Caco-2 (cell line): ENCODE measurements around the gene SASH3. TPM values are rescaled to one million over a fixed set of nuclear protein-coding genes. Genes with fewer than 3 reads are reported as not detected.
A peak's percentile ranks its signal among the peaks of the same experiment; 100 is the strongest.

Source experiments
- BruUV-seq: library from RNA; stranded (reverse); fragments of 400-500 nt; replicated peaks from 2 replicates; lab custom pipeline; 2021; lab: Mats Ljungman, UMichigan
- CTCF ChIA-PET: fragments of 300-600 bp; sonication (Branson Sonifier 250); formaldehyde crosslinking; loops from one replicate; lab custom pipeline; 2022; ENCODE audit warnings: antibody characterized with exemption; lab: Charles Lee
- POLR2A ChIA-PET: fragments of 300-600 bp; sonication (Branson Sonifier 250); formaldehyde crosslinking; loops from one replicate; lab custom pipeline; 2022; ENCODE audit warnings: antibody characterized with exemption; lab: Charles Lee
- DNase-seq, 2 experiments: peaks; one replicate each; pipeline versions ENCODE4 v3.0.0 to v3.0.0-alpha.2; 2020 to 2022
- H3K27me3 ChIP-seq: replicated peaks from 2 replicates; pipeline ENCODE4 v1.6.0; 2011; ENCODE audit warnings: low read length; ENCODE audit not compliant: control insufficient read depth, insufficient read depth
- H3K36me3 ChIP-seq: 2 replicates; pipeline ENCODE4 v1.5.1; 2011; ENCODE audit warnings: low read length; ENCODE audit not compliant: control insufficient read depth, insufficient read depth
- H3K4me1 ChIP-seq: fragments of 250-450 bp; sonication (Bioruptor Pico); 2 replicates; pipeline ENCODE4 v1.5.1; 2020; ENCODE audit warnings: mild to moderate bottlenecking
- H3K4me3 ChIP-seq: 2 replicates; pipeline ENCODE4 v1.5.1; 2011; ENCODE audit warnings: low read depth, mild to moderate bottlenecking, control low read depth, low read length
- H3K9me3 ChIP-seq: fragments of 250-450 bp; sonication (Bioruptor Pico); 2 replicates; pipeline ENCODE4 v1.5.1; 2020; ENCODE audit warnings: mild to moderate bottlenecking, moderate library complexity
- H3K27ac Mint-ChIP-seq: one replicate; pipeline ENCODE4 v1.8.0; 2022; ENCODE audit warnings: mixed read lengths; ENCODE audit not compliant: unreplicated experiment
- H3K27me3 Mint-ChIP-seq: one replicate; pipeline ENCODE4 v1.8.0; 2022; ENCODE audit warnings: mixed read lengths; ENCODE audit not compliant: insufficient read depth, unreplicated experiment
- H3K36me3 Mint-ChIP-seq: one replicate; pipeline ENCODE4 v1.8.0; 2022; ENCODE audit warnings: mild to moderate bottlenecking, mixed read lengths; ENCODE audit not compliant: insufficient read depth, unreplicated experiment
- H3K4me1 Mint-ChIP-seq: one replicate; pipeline ENCODE4 v1.8.0; 2022; ENCODE audit warnings: low read depth, mixed read lengths; ENCODE audit not compliant: unreplicated experiment
- H3K4me3 Mint-ChIP-seq: one replicate; pipeline ENCODE4 v1.8.0; 2022; ENCODE audit warnings: mild to moderate bottlenecking, moderate library complexity, mixed read lengths; ENCODE audit not compliant: unreplicated experiment
- H3K9me3 Mint-ChIP-seq: one replicate; pipeline ENCODE4 v1.8.0; 2022; ENCODE audit warnings: mixed read lengths; ENCODE audit not compliant: unreplicated experiment
- CTCF ChIP-seq, 2 experiments: fragments of 200-600 bp in 1 of 2; IDR thresholded peaks; 1 replicate in 1 of 2; 2 replicates in 1 of 2; pipeline versions ENCODE4 v1.5.1 to v1.8.0; 2011 to 2022; ENCODE audit warnings: antibody characterized with exemption in 1 of 2, control low read depth in 1 of 2, inconsistent platforms in 1 of 2, low read depth in 1 of 2, low read length in 1 of 2, mild to moderate bottlenecking in 1 of 2, moderate library complexity in 1 of 2; ENCODE audit not compliant: insufficient read depth in 1 of 2, severe bottlenecking in 1 of 2, unreplicated experiment in 1 of 2
- intact Hi-C: fragments of 100-400 bp; cut with micrococcal nuclease; formaldehyde crosslinking; loops from one replicate; pipeline ENCODE4 v1.10.0; 2022; ENCODE audit not compliant: unreplicated experiment
- total RNA-seq: library from RNA; stranded (reverse); gene quantifications from 2 replicates; pipeline ENCODE4 v1.2.3, GENCODE V29; 2022

SASH3 gene
- total RNA-seq, 1 experiment from 2014 or later, result not detected

- intact Hi-C loops, result loop anchor here (10.0 kb wide), 1 partner anchor 191 kb away; no protein-coding TSS in a partner anchor
Observed at GRCh38 chrX:129825746-129826505, 46.2 kb downstream of the SASH3 start.

GRCh38 chrX:129830494-129830893 is 50.7 kb downstream of the SASH3 start:
- H3K4me3 Mint-ChIP-seq, result no peak overlapping the region
- H3K4me3 ChIP-seq, result no peak overlapping the region
- H3K9me3 Mint-ChIP-seq, result no peaks in the 10 kb centered on the region
- BruUV-seq, result no TSS peak
- intact Hi-C loops, result no loop called here
- no peaks in the 10 kb centered on the region for H3K27me3 Mint-ChIP-seq
- H3K9me3 ChIP-seq, result no peaks in the 10 kb centered on the region
- TF ChIP-seq CTCF (IDR thresholded peaks at IDR 0.05; ENCODE audit: insufficient read depth in 1 of 2, low read depth in 1 of 2, low read length in 1 of 2, severe bottlenecking in 1 of 2, unreplicated experiment in 1 of 2), result no peak
- no peaks in the 10 kb centered on the region for H3K27me3 ChIP-seq
- H3K36me3 Mint-ChIP-seq, result peaks cover 26% of the 10 kb centered on the region
- POLR2A ChIA-PET, result interaction anchor here (0.6 kb wide), 1 partner anchor 68 kb away, joined by 6 read pairs; no protein-coding TSS in a partner anchor
- peaks cover 6% of the 10 kb centered on the region for H3K4me1 Mint-ChIP-seq
- DNase-seq, result no peak
- no peak overlapping the region for H3K27ac Mint-ChIP-seq
- CTCF ChIA-PET, result no interaction called here
- no peaks in the 10 kb centered on the region; the same call in 1 of the 2 replicates for H3K36me3 ChIP-seq
- H3K4me1 ChIP-seq, result no peaks in the 10 kb centered on the region

More at GRCh38 chrX:129825746-129826505, 46.2 kb downstream of the SASH3 start:
- no peaks in the 10 kb centered on the region; the same call in 1 of the 2 replicates for H3K36me3 ChIP-seq
- Mint-ChIP-seq H3K27me3 (no peaks in the 10 kb centered on the region), H3K9me3 (no peaks in the 10 kb centered on the region), H3K27ac (no peak overlapping the region), H3K4me1 (peaks cover 6% of the 10 kb centered on the region), H3K36me3 (peaks cover 30% of the 10 kb centered on the region), H3K4me3 (no peak overlapping the region)
- peak in 1 of 2 experiments; percentile 34 for DNase-seq
- no peak overlapping the region for H3K4me3 ChIP-seq
- H3K27me3 ChIP-seq, result no peaks in the 10 kb centered on the region
- H3K9me3 ChIP-seq, result no peaks in the 10 kb centered on the region
- ChIA-PET CTCF (no interaction called here), POLR2A (no interaction called here)
- TF ChIP-seq CTCF (IDR thresholded peaks at IDR 0.05; ENCODE audit: insufficient read depth in 1 of 2, low read depth in 1 of 2, low read length in 1 of 2, severe bottlenecking in 1 of 2, unreplicated experiment in 1 of 2), result no peak
- no TSS peak for BruUV-seq
- H3K4me1 ChIP-seq, result no peaks in the 10 kb centered on the region

- H3K9me3 ChIP-seq, result no peaks in the 10 kb centered on the region
- no peaks in the 10 kb centered on the region; the same call in 1 of the 2 replicates for H3K36me3 ChIP-seq
- Mint-ChIP-seq H3K36me3 (peaks cover 26% of the 10 kb centered on the region), H3K4me3 (no peak overlapping the region), H3K27ac (no peak overlapping the region), H3K4me1 (peaks cover 6% of the 10 kb centered on the region), H3K27me3 (no peaks in the 10 kb centered on the region), H3K9me3 (no peaks in the 10 kb centered on the region)
- intact Hi-C loops, result no loop called here
- ChIA-PET CTCF (no interaction called here), POLR2A (no interaction called here)
- TF ChIP-seq CTCF (IDR thresholded peaks at IDR 0.05; ENCODE audit: insufficient read depth in 1 of 2, low read depth in 1 of 2, low read length in 1 of 2, severe bottlenecking in 1 of 2, unreplicated experiment in 1 of 2), result no peak
- H3K27me3 ChIP-seq, result no peaks in the 10 kb centered on the region
- no TSS peak for BruUV-seq
- DNase-seq, result no peak
- H3K4me3 ChIP-seq, result no peak overlapping the region
- no peaks in the 10 kb centered on the region for H3K4me1 ChIP-seq
Observed at GRCh38 chrX:129831091-129831885, 51.5 kb downstream of the SASH3 start.
